GM21786 (cell line): ENCODE data around the gene STMN3.
"Not testable (repeated sequence)": the region's sequence is repeated elsewhere in the genome, so short reads cannot be mapped to it uniquely, and the experiment has no call there.

Source experiments
- ATAC-seq: cut with Tn5 transposase; IDR thresholded peaks from one replicate; pipeline ENCODE4 v1.9.1; 2021; ENCODE audit not compliant: unreplicated experiment

Gene STMN3

GRCh38 chr20:63617876-63618265, 35.4 kb downstream of the STMN3 start:
- ATAC-seq = no peak

GRCh38 chr20:63617092-63617875, 35.9 kb downstream of the STMN3 start:
- ATAC-seq = no peak

- not testable (repeated sequence) for ATAC-seq
These were observed 39.2 kb downstream of the STMN3 start for GRCh38 chr20:63613863-63614594.

- no peak for ATAC-seq
These were observed 40.8 kb downstream of the STMN3 start for GRCh38 chr20:63612276-63612931.

- ATAC-seq = no peak
These were observed 41.6 kb downstream of the STMN3 start for GRCh38 chr20:63611646-63612045.

- no peak for ATAC-seq
These were observed 42.4 kb downstream of the STMN3 start for GRCh38 chr20:63610581-63611435.

- ATAC-seq = no peak
These were observed 46.5 kb downstream of the STMN3 start for GRCh38 chr20:63606686-63607085.

- ATAC-seq = no peak
These were observed 50.9 kb downstream of the STMN3 start for GRCh38 chr20:63602321-63602720.

- ATAC-seq = not testable (repeated sequence)
These were observed 51.5 kb downstream of the STMN3 start for GRCh38 chr20:63601679-63602078.

GRCh38 chr20:63599396-63600050, 53.7 kb downstream of the STMN3 start:
- no peak for ATAC-seq

- ATAC-seq = no peak
These were observed 54.5 kb downstream of the STMN3 start for GRCh38 chr20:63598479-63599395.

- no peak for ATAC-seq
These were observed 55.4 kb downstream of the STMN3 start for GRCh38 chr20:63597651-63598478.

GRCh38 chr20:63596423-63596822, 56.8 kb downstream of the STMN3 start:
- no peak for ATAC-seq

GRCh38 chr20:63595416-63596127, 57.7 kb downstream of the STMN3 start:
- ATAC-seq = no peak

GRCh38 chr20:63594043-63594561, 59.1 kb downstream of the STMN3 start:
- ATAC-seq = no peak

GRCh38 chr20:63592661-63593060, 60.6 kb downstream of the STMN3 start:
- no peak for ATAC-seq

- ATAC-seq = no peak
These were observed 61.4 kb downstream of the STMN3 start for GRCh38 chr20:63591786-63592355.
